Mononuclear cell (primary cell): ENCODE measurements around the gene CATSPERD. TPM values are rescaled to one million over a fixed set of nuclear protein-coding genes. Genes with fewer than 3 reads are reported as not detected.

Experiments
- H3K27me3 ChIP-seq: 2 replicates; pipeline ENCODE4 v1.6.0; 2011; ENCODE audit warnings: low read length, control low read depth; ENCODE audit not compliant: insufficient read depth
- H3K4me1 ChIP-seq: 2 replicates; pipeline ENCODE4 v1.5.1; 2011; ENCODE audit warnings: mild to moderate bottlenecking, low read length, control low read depth; ENCODE audit not compliant: insufficient read depth
- H3K4me3 ChIP-seq: 2 replicates; pipeline ENCODE4 v1.5.1; 2011; ENCODE audit warnings: mild to moderate bottlenecking, low read length, moderate library complexity
- H3K9me3 ChIP-seq: 2 replicates; pipeline ENCODE4 v1.5.1; 2011; ENCODE audit warnings: low read depth, mild to moderate bottlenecking, control low read depth, low read length
- total RNA-seq: library from RNA; depleted of rRNA; stranded (reverse); fragments of >200 nt; gene quantifications from one replicate; pipeline ENCODE4 v1.2.3, GENCODE V29; 2012

CATSPERD gene
- total RNA-seq, 1 donor, result not detected

DNA sequence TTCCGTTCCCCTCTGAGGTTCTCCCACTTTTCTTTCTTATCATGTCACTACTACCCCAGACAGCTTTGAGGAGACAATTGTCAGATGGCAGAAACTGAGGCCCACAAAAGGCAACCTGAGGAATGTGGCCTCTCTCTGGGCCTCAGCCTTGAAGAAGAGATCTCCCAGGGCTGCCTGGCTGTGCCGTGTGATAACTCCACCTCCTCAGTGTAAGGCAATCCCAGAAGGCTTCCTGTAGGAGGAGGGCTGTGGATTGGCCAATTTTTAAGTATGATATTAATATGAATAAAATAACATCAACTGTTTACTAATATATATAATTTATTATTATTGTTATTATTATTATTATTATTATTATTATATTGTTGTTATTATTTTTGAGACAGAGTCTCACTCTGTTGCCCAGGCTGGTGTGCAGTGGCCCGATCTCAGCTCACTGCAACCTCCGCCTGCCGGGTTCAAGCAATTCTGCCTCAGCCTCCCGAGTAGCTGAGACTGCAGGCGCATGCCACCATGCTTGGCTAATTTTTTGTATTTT, 75.0 kb downstream of the CATSPERD start:
- no peaks in the 10 kb centered on the region for H3K27me3 ChIP-seq
- H3K9me3 ChIP-seq, result no peaks in the 10 kb centered on the region
- no peak overlapping the region for H3K4me3 ChIP-seq
- H3K4me1 ChIP-seq, result peaks cover under 1% of the 10 kb centered on the region

DNA sequence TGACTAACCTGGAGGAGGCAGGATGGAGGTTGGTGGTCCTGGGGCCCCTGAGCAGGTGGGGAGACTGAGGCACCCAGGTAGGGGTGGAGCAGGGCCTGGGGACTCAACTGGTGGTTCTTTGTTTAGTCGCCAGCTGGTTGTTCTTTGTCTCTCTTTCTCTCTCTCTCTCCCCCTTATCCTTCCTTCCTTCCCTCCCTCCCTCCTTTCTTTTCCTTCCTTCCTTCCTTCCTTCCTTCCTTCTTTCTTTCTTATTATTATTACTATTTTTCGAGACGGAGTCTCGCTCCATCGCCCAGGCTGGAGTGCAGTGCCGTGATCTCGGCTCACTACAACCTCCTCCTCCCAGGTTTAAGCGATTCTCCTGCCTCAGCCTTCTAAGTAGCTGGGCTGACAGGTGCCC, 77.8 kb downstream of the CATSPERD start:
- Histone ChIP-seq H3K27me3 (peaks cover 7% of the 10 kb centered on the region), H3K4me1 (peaks cover under 1% of the 10 kb centered on the region), H3K4me3 (no peak overlapping the region), H3K9me3 (no peaks in the 10 kb centered on the region)

DNA sequence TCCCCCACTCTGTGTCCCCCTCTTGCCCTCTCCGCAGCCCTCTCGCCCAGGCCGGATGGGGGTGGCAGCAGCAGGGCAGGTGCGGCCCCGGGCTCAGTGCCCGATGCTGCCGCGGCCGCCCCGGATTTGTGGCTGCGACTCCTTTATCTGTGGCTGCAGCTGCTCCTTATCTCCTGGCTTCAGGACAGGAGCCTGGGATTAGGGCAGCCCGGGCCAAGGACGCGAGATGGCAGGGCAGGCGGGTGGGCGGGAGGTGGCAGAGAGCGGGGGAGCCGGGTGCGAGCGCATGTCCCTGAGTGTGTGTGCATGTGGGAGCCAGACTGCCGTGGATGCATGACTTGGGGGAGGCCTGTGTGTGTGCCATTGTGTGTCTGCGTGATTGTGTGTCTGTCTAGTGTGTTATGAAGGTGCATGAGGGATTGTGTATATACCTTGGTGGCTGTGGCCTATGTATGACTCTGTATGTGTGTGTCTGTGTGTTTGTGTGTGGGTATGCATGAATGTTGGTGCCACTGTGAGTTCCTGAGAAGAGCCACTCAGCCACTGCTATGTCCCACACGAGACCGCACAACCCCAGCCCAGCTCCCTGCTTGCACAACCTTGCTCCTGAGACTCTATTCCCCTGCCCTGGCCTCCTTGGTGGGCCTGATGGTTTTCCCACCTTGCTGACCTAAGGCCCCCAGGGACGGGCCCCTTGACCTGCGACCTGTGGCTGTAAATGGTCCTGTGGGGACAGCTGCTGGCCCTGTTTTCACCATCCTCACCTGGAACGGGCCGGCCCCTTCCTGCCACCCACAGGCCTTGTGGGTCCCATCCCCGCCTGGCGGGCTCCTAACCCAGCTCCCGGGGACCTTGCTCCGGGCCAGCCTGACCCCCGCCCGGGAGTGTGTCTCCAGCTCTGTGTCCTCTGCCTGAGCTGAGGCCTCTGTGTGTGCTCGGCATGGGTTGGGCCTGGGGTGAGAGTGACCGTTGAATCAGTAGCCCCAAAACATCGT, 79.1 kb downstream of the CATSPERD start:
- H3K27me3 ChIP-seq, result peaks cover 16% of the 10 kb centered on the region
- H3K4me3 ChIP-seq, result no peak overlapping the region
- H3K4me1 ChIP-seq, result peaks cover 14% of the 10 kb centered on the region
- no peaks in the 10 kb centered on the region for H3K9me3 ChIP-seq

DNA sequence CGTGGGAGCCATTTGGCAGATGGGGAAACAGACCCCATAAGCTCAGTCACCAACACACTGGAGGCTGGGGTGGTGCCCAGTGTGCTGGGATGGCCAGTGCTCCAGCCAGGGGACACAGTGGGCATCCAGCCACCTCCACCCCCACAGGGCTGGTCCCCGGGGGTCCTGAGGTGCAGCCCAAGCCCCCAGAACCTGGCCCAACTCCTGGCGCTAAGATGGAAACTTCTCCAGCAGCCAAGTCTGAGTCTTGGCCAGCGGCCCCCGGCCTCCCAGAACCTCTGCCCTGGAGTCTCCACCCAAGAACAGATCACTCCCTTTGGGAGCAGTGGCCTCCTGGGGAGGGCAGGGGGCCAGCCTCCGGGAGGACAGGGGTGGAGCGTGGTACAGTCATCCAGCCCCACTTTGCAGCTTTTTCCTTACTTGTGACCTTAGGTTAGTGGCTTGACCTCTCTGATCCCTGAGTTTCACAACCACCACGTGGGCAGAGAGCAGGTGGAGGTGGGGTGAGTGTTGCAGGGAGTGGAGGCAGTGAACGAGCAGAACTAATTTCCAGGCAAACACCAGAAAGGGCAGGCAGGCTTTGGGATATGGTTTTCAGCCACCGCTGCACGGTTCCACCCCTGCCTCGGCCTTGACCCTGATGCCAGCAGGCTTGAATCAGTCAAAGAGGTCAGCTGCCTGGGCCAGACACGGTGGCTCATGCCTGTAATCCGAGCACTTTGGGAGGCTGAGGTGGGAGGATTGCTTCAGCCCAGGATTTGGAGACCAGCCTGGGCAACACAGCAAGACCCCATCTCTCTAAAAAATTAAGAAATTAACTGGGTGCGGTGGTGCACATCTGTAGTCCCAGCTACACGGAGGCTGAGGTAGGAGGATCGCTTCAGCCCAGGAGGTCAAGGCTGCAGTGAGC, 80.2 kb downstream of the CATSPERD start:
- H3K9me3 ChIP-seq, result no peaks in the 10 kb centered on the region
- peaks cover 16% of the 10 kb centered on the region for H3K4me1 ChIP-seq
- no peak overlapping the region for H3K4me3 ChIP-seq
- peaks cover 17% of the 10 kb centered on the region for H3K27me3 ChIP-seq

DNA sequence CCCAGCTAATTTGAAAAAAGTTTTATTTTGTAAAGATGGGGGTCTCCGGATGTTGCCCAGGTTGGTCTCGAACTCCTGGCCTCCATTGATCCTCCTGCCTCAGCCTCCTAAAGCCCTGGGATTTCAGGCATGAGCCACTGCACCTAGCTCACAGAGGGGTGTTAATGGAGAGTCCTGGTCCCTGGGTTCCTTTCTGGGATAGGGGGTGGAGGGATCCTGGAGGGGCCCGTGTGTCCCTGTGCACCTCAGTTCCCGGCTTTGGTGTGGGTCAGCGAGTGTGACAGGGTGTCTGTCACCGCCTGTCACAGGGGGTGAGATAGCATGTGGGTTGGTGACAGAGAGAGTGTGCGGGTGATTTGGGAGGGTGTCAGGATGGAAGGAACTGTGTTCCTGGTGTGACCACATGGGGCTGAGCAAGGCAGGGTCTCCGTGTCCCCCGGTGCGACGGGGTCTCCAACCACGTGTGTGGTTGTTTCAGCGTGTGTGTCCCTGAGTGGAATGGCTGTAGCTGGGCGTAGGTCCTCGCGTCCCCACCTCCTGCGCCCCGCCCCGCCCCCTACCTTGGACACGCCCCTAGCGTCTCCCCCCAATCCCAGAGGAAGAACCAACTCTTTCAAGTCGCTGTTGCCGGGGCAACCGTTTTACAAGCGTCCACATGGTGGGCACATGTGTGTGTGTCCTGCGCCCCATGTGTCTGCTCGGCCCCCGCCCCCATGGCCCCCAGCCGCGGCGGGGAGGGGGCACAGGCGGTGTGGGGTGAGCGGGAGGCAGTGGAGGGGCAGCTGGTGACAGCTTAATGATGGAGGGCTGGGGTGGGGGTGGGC, 81.6 kb downstream of the CATSPERD start:
- Histone ChIP-seq H3K4me3 (no peak overlapping the region), H3K27me3 (peaks cover 17% of the 10 kb centered on the region), H3K4me1 (peaks cover 16% of the 10 kb centered on the region), H3K9me3 (no peaks in the 10 kb centered on the region)

DNA sequence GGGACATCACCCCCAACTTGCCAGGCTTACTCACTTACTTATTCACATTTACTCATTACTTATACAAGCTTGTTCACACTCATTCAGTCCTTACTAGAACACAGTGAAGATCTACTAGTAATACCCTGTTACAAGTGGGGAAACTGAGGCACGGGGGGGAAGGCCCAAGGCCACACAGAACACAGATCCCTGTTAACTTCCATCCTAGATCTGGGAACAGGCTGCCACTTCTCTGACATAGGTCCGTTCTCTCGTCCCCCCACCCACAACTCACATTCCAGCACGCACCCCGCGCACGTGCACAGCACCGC, 83.0 kb downstream of the CATSPERD start:
- Histone ChIP-seq H3K4me1 (peaks cover 16% of the 10 kb centered on the region), H3K9me3 (no peaks in the 10 kb centered on the region), H3K27me3 (peaks cover 17% of the 10 kb centered on the region), H3K4me3 (no peak overlapping the region)

DNA sequence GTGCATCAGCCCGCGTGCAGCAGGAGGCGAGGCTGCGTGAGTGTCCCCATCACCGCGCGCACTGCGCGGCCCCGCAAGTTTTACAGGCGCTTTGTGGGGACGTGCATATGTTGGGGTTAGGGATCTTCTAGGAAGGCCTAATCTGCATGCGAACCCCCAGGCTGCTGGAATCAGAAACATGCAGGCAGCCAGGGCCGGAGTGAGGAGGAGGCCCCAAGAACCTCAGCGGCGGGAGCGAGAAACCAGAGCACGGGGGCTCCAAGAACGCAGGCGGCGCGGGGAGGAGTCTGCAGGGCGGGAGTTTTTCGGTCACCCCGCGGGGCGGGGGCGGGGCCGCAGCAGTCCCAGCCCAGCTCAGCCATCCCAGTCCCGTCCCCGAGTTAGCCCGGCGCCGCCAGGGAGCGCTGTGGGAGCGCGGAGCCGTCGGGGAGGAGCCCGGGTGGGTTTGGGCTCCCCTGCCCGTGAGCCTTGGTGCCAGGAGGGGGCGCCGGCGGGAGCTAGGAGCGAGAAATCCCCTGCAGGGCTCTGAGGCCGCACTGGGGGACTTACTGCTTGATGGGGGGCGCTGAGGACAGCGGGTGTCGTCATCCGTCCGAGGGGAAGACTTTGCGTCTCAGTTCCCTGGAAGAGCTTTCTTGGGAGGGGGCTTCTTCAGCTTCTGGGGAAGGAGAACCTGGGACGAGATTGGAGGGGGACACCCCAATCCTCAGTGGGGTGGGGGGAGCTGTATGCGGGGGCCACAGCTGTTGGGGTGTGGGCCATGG, 83.5 kb downstream of the CATSPERD start:
- Histone ChIP-seq H3K4me1 (peaks cover 16% of the 10 kb centered on the region), H3K27me3 (peaks cover 17% of the 10 kb centered on the region), H3K9me3 (no peaks in the 10 kb centered on the region), H3K4me3 (no peak overlapping the region)

DNA sequence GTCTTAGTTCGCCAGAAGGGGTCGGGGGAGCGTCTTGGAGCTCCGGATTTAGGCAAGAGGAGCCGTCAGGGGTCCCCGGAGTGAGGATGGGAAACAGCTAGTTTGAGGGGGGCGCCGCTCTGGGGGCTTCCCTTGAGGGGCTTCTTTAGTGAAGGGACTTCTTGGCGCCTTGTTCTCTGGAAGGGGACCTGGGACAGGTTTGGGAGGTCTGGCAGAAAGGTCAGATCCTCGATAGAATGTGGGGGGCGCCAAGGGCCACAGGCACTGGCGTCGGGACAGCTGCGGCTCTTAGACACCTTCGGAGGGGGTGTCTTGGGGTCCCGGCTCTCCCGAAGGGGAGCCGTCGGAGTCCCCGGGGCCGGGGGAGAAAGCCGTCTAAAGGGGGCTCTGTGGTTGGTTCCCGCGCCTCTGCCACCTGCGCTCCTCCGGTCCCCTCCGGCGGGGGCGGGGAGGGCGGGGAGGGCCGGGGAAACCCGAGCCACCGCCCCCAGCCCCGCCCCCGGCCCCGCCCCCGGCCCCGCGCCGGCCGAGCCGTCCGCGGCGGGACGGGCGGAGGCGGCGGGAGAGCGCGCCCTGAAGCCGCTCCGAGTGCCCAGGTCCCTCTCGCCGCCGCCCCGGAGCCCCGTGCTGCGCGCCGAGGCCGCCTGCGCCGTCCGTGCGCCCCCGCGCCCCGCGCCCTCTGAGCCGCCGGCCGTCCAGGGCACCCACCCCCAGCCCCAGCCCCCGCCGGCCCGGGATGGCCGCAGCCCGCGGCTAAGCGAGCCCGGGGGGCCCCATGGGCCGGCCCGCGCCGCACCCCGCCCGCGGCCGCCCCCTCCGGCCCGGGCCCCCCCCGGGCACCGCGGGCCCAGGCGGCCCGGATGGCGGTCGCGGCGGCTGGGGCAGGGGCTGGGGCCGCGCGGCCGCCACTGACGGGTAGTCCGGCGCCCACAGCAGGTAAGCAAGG, 84.4 kb downstream of the CATSPERD start, which contains the start of gene NRTN:
Gene NRTN, plus strand, starts transcription at position 552 of the 946 bp plus-strand sequence. CDS start 19,099 bp downstream, outside the sequence.
- no peak within 1 kb of the TSS for H3K4me3 ChIP-seq
- H3K9me3 ChIP-seq, result no peaks in the 10 kb centered on the region

DNA sequence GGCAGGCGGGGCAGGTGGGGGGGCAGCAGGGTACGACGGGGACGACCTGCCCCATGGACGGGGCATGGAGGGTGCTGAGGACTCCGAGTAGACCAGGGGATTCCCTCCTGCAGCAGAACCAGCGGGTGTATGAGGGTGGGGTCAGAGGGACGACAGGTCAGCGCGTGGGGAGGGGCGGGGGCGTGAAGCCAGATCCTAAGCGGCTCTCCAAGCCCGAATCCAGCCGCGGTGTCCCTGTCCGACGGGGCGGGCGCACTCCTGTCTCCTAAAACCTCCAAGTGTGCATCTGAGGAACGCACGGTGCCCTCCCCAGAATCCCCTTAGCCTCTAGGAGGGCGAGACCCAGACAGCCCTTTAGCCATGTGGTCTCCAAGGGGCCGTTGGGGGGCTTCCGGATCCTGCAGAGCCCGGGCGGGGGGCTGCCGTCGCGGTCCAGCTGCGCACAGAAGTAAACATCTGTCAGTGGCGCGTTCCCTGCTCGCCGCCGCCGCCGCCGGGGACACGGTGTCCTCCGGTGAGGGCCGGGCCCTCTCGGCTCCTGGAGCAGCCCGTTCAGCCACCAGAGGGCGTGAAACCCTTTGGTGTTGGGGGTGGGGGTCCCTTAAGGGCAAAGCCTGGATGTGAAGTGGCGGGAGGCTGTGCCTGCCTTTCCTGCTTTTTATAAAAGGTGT, 85.2 kb downstream of the CATSPERD start:
- Histone ChIP-seq H3K27me3 (peaks cover 17% of the 10 kb centered on the region), H3K4me3 (no peak overlapping the region), H3K9me3 (no peaks in the 10 kb centered on the region), H3K4me1 (peaks cover 16% of the 10 kb centered on the region)

More for the DNA sequence above, 84.4 kb downstream of the CATSPERD start, which contains the start of gene NRTN:
- H3K27me3 ChIP-seq, result peaks cover 17% of the 10 kb centered on the region
- H3K4me1 ChIP-seq, result peaks cover 16% of the 10 kb centered on the region

DNA sequence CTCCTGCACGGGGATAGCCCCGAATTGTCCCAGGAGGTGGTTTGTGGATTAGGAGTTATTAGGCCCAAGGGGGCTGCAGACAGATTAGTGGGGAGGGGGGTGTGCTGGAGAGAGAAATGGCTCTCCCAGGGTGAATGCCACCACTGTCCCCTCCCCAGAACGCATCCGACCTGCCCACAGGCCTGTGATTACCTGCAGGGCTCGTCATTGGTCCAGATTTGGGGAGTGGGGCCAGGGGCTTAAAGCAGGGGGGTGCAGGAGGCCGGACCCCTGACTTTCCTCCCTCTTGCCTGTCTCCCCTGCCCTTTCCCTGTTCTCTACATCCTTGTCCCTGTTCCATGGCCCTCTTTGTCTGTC, 85.7 kb downstream of the CATSPERD start:
- H3K4me3 ChIP-seq, result no peak overlapping the region
- peaks cover 16% of the 10 kb centered on the region for H3K4me1 ChIP-seq
- H3K9me3 ChIP-seq, result no peaks in the 10 kb centered on the region
- peaks cover 17% of the 10 kb centered on the region for H3K27me3 ChIP-seq

DNA sequence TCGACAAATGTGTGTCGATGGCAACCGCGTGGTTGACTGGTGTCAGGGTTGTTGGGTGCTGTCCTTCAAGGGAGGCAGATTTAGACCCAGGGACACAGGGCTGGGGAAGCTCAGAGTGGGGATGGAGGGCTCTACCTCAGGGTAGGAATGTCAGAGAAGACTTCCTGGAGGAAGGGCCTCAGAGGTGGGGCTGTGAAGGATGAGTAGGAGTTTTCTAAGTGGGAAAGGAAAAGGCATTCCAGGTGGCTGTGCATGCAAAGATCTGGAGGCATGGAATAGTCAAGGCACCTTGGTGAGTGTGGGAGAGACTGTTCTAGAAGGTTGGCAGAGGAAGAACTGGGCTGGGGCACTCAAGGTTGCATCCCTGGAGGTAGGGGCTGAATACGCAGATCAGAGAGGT, 86.5 kb downstream of the CATSPERD start:
- Histone ChIP-seq H3K27me3 (peaks cover 11% of the 10 kb centered on the region), H3K9me3 (no peaks in the 10 kb centered on the region), H3K4me3 (no peak overlapping the region), H3K4me1 (peaks cover 16% of the 10 kb centered on the region)

DNA sequence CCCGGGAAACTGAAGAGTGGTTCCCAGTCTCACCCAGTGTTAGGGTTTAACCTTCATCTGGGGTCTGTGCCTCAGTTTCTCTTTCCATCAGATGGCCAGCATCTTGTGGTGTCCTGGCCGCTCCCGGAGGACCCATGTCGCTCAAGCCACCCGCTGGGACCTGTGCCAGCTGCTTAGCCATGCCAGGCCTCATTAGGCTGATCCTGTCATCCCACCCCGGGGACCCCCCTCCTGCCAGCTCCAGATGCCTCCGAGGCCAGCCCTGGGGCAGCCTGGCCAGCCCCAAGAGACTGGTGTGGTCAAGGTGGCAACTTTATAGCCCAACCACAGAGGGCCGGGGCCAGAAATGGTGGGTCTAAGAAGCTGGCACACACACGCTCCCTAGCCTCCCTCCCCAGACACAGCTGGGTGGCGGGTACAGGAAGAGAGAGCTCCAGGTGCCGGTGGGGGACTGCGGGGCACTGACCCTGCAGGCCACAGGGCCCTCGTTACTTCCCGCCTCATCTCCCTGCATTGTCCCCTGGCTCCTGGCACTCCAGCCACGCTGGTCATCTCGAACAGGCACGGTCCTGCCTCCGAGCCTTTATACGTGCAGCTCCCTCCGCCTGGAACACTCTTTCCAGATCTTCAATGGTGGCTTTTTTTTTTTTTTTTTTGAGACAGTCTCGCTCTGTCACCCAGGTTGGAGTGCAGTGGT, 87.8 kb downstream of the CATSPERD start:
- Histone ChIP-seq H3K9me3 (no peaks in the 10 kb centered on the region), H3K4me3 (no peak overlapping the region), H3K4me1 (peaks cover 14% of the 10 kb centered on the region), H3K27me3 (peaks cover 9% of the 10 kb centered on the region)
